Superior temporal gyrus (tissue), 1 donor: ENCODE measurements around the gene SELENOO.

Experiments used
- DNase-seq: peaks from one replicate; pipeline ENCODE4 v3.0.0-alpha.2; 2016; ENCODE audit errors: extremely low spot score

SELENOO gene

GRCh38 chr22:50173311-50173982 is 27.4 kb upstream of the SELENOO start:
- DNase-seq, result no peak

GRCh38 chr22:50173983-50174355 is 26.8 kb upstream of the SELENOO start:
- DNase-seq, result no peak

- no peak for DNase-seq
Observed at GRCh38 chr22:50174382-50175190, 26.2 kb upstream of the SELENOO start.

GRCh38 chr22:50175191-50175461 is 25.7 kb upstream of the SELENOO start:
- no peak for DNase-seq

GRCh38 chr22:50175921-50176849 is 24.6 kb upstream of the SELENOO start:
- no peak for DNase-seq

GRCh38 chr22:50176850-50177536 is 23.8 kb upstream of the SELENOO start:
- DNase-seq, result no peak

GRCh38 chr22:50177537-50178470 is 23.0 kb upstream of the SELENOO start:
- DNase-seq, result no peak

- no peak for DNase-seq
Observed at GRCh38 chr22:50178471-50178864, 22.3 kb upstream of the SELENOO start.

- DNase-seq, result no peak
Observed at GRCh38 chr22:50178871-50179869, 21.6 kb upstream of the SELENOO start.

GRCh38 chr22:50179937-50180726 is 20.7 kb upstream of the SELENOO start:
- no peak for DNase-seq

GRCh38 chr22:50180727-50181521 is 19.9 kb upstream of the SELENOO start:
- no peak for DNase-seq

- no peak for DNase-seq
Observed at GRCh38 chr22:50182176-50183081, 18.4 kb upstream of the SELENOO start.

- no peak for DNase-seq
Observed at GRCh38 chr22:50183141-50183971, 17.5 kb upstream of the SELENOO start.

GRCh38 chr22:50184004-50184901 is 16.6 kb upstream of the SELENOO start:
- no peak for DNase-seq

- no peak for DNase-seq
Observed at GRCh38 chr22:50184902-50185374, 15.9 kb upstream of the SELENOO start.
